Activated CD8-positive, alpha-beta memory T cell treated with anti-CD3 and anti-CD28 coated beads for 36 hours (primary cell): ENCODE results near the gene PPFIA4. TPM values are rescaled to one million over a fixed set of nuclear protein-coding genes. Genes with fewer than 3 reads are reported as not detected.

Source experiments
- CTCF ChIA-PET: fragments of 350-600 bp; sonication (Branson Sonifier 250); formaldehyde crosslinking; loops from one replicate; lab custom pipeline; 2021; ENCODE audit warnings: antibody characterized with exemption; lab: Charles Lee
- POLR2A ChIA-PET: fragments of 350-600 bp; sonication (Branson Sonifier 250); formaldehyde crosslinking; loops from one replicate; lab custom pipeline; 2021; ENCODE audit warnings: antibody characterized with exemption; lab: Charles Lee
- total RNA-seq, 2 experiments: library from RNA; stranded (reverse); gene quantifications; one replicate each; pipeline ENCODE4 v1.2.3, GENCODE V29; 2021

The PPFIA4 gene
- total RNA-seq, 2 experiments from 2014 or later, result 14.7 TPM

GRCh38 chr1:203127666-203128430, 101.6 kb downstream of the PPFIA4 start, which contains the start of gene ADORA1:
Gene ADORA1, plus strand, starts transcription at chr1:203127726. Its CDS starts 1,116 bp downstream, at chr1:203128842.
- ChIA-PET POLR2A (no interaction called here), CTCF (interaction anchor here (0.8 kb wide), 1 partner anchor 88 kb away, joined by 3 read pairs; no protein-coding TSS in a partner anchor)

GRCh38 chr1:203128431-203128715, 102.1 kb downstream of the PPFIA4 start:
- ChIA-PET POLR2A (no interaction called here), CTCF (interaction anchor here (0.8 kb wide), 1 partner anchor 89 kb away, joined by 3 read pairs; no protein-coding TSS in a partner anchor)

Other genes with a start within 250 kb of the PPFIA4 start
- 10 to 100 TPM; 20.3 to 26.8 TPM for gene KDM5B, start 218.1 kb upstream of the PPFIA4 start, total RNA-seq
- gene PCAT6, start 215.5 kb upstream of the PPFIA4 start, total RNA-seq, result under 1 TPM; 0.59 to 0.73 TPM
- 10 to 100 TPM; 11.4 to 11.7 TPM for gene RABIF, start 137.3 kb upstream of the PPFIA4 start, total RNA-seq
- gene KLHL12, start 99.3 kb upstream of the PPFIA4 start, total RNA-seq, result 10 to 100 TPM; 37.4 to 39.3 TPM
- 10 to 100 TPM; 92.0 to 94.4 TPM for gene ADIPOR1, start 68.2 kb upstream of the PPFIA4 start, total RNA-seq
- gene CYB5R1, start 59.2 kb upstream of the PPFIA4 start, total RNA-seq, result 10 to 100 TPM; 20.4 to 21.3 TPM
- 10 to 100 TPM; 74.9 to 83.3 TPM for gene TMEM183A, start 19.1 kb upstream of the PPFIA4 start, total RNA-seq
- gene MYOG, start 59.5 kb downstream of the PPFIA4 start, total RNA-seq, result not detected
- not detected for gene ADORA1, start 101.2 kb downstream of the PPFIA4 start, total RNA-seq
- not detected for gene MYBPH, start 149.3 kb downstream of the PPFIA4 start, total RNA-seq
- not detected for gene CHI3L1, start 160.2 kb downstream of the PPFIA4 start, total RNA-seq
- under 1 TPM in 1 of 2 experiments, not detected in 1; 0.06 TPM for gene CHIT1, start 203.2 kb downstream of the PPFIA4 start, total RNA-seq